Smooth muscle cell (in vitro differentiated cells): Measurements from ENCODE around the gene DAB1. TPM values are rescaled to one million over a fixed set of nuclear protein-coding genes. Genes with fewer than 3 reads are reported as not detected.

ENCODE experiments used
- DNase-seq: peaks from one replicate; lab custom pipeline; 2025; ENCODE audit not compliant: unreplicated experiment; lab: John Stamatoyannopoulos, UW
- H2AFZ ChIP-seq: fragments of 200-600 bp; sonication (generic); 2 replicates; pipeline ENCODE4 v1.6.0; 2016; ENCODE audit warnings: antibody characterized with exemption, low read depth, mild to moderate bottlenecking
- H3F3A ChIP-seq: fragments of 200-600 bp; sonication (generic); 2 replicates; pipeline ENCODE4 v1.6.0; 2017; ENCODE audit warnings: antibody characterized with exemption, low read depth
- H3K27ac ChIP-seq: fragments of 200-600 bp; sonication (generic); 2 replicates; pipeline ENCODE4 v1.5.1; 2016; ENCODE audit warnings: low read depth, mild to moderate bottlenecking
- H3K27me3 ChIP-seq: fragments of 200-600 bp; sonication (generic); 2 replicates; pipeline ENCODE4 v1.6.1; 2016; ENCODE audit warnings: low read depth, mild to moderate bottlenecking
- H3K36me3 ChIP-seq: fragments of 200-600 bp; sonication (generic); 2 replicates; pipeline ENCODE4 v1.5.1; 2016; ENCODE audit warnings: low read depth
- H3K4me1 ChIP-seq: fragments of 200-600 bp; sonication (generic); 2 replicates; pipeline ENCODE4 v1.5.1; 2016; ENCODE audit warnings: low read depth
- H3K4me2 ChIP-seq: fragments of 200-600 bp; sonication (generic); 2 replicates; pipeline ENCODE4 v1.6.0; 2016; ENCODE audit warnings: mild to moderate bottlenecking
- H3K4me3 ChIP-seq: fragments of 200-600 bp; sonication (generic); 2 replicates; pipeline ENCODE4 v1.5.1; 2016; ENCODE audit warnings: mild to moderate bottlenecking
- H3K79me2 ChIP-seq: fragments of 200-600 bp; sonication (generic); 2 replicates; pipeline ENCODE4 v1.6.0; 2016; ENCODE audit warnings: low read depth, mild to moderate bottlenecking
- H3K9ac ChIP-seq: fragments of 200-600 bp; sonication (generic); 2 replicates; pipeline ENCODE4 v1.6.0; 2016; ENCODE audit warnings: low read depth
- H3K9me3 ChIP-seq: fragments of 200-600 bp; sonication (generic); replicated peaks from 2 replicates; pipeline ENCODE4 v1.5.1; 2016; ENCODE audit warnings: low read depth
- H4K20me1 ChIP-seq: fragments of 200-600 bp; sonication (generic); 2 replicates; pipeline ENCODE4 v1.6.0; 2016; ENCODE audit warnings: low read depth
- CTCF ChIP-seq: fragments of 200-600 bp; sonication (generic); IDR thresholded peaks from 2 replicates; pipeline ENCODE4 v1.5.1; 2017; ENCODE audit warnings: borderline replicate concordance, mild to moderate bottlenecking, antibody characterized with exemption; ENCODE audit not compliant: insufficient read depth, poor library complexity, severe bottlenecking
- WGBS: methylation state at CpG from one replicate; pipeline ENCODE4 v1.1.7; 2016; ENCODE audit warnings: low lambda C conversion rate; 5-methylcytosine and 5-hydroxymethylcytosine counted together
- polyA plus RNA-seq: library from polyadenylated mRNA; unstranded; fragments of >200 nt; fragmentation: Nextera tagmentation; extraction: Ambion mirVana; gene quantifications from 2 replicates; pipeline ENCODE4 v1.2.1, GENCODE V29; 2016
- total RNA-seq: library from RNA; depleted of rRNA; stranded (reverse); fragments of >200 nt; gene quantifications from 2 replicates; pipeline ENCODE4 v1.2.3, GENCODE V29; 2014

Gene DAB1
- total and polyA plus RNA-seq, 2 experiments from 2014 or later = 0.22 to 0.30 TPM

DNA sequence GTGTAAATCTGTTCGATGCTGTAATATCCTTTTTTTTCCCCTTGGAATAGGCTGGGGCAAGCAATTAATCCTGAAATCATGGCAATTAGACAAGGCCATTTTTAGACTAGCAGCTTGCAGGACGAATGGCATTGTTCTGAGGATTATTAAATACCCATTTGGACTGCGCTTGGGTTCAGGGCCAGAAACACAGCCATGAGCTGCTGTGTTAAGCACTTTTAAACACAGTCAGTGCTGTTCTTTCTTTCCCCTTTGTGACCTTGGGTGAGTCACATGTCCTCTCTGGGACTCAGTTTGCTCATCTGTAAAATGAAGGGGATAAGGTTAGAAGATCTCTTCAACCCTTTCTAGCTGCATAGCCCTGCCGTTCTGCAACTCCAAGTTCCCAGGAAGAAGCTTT is 399.4 kb downstream of the DAB1 start:
- Histone ChIP-seq H3K36me3 (no peaks in the 10 kb centered on the region), H3K9ac (no peak overlapping the region), H3K27me3 (no peaks in the 10 kb centered on the region), H2AFZ (no peak overlapping the region), H3F3A (no peaks in the 10 kb centered on the region), H4K20me1 (no peaks in the 10 kb centered on the region), H3K4me1 (no peaks in the 10 kb centered on the region), H3K27ac (no peak overlapping the region), H3K79me2 (no peaks in the 10 kb centered on the region), H3K4me3 (no peak overlapping the region), H3K9me3 (no peaks in the 10 kb centered on the region), H3K4me2 (no peak overlapping the region)
- TF ChIP-seq CTCF = no peak
- WGBS = 96% methylated on average over 4 of the region's 4 CpGs
- no peak for DNase-seq

GRCh38 chr1:57020216-57020615 is 403.6 kb downstream of the DAB1 start:
- H3K4me1 ChIP-seq = no peaks in the 10 kb centered on the region
- no peak for DNase-seq
- no peaks in the 10 kb centered on the region for H3F3A ChIP-seq
- no peak for TF ChIP-seq CTCF
- H3K36me3 ChIP-seq = no peaks in the 10 kb centered on the region
- no peak overlapping the region for H3K9ac ChIP-seq
- H3K4me2 ChIP-seq = no peak overlapping the region
- no peaks in the 10 kb centered on the region for H4K20me1 ChIP-seq
- no peaks in the 10 kb centered on the region for H3K9me3 ChIP-seq
- 60% methylated on average over 1 of the region's 1 CpG for WGBS
- no peaks in the 10 kb centered on the region for H3K79me2 ChIP-seq
- no peaks in the 10 kb centered on the region for H3K27me3 ChIP-seq
- no peak overlapping the region for H3K4me3 ChIP-seq
- H3K27ac ChIP-seq = no peak overlapping the region
- H2AFZ ChIP-seq = no peak overlapping the region

DNA sequence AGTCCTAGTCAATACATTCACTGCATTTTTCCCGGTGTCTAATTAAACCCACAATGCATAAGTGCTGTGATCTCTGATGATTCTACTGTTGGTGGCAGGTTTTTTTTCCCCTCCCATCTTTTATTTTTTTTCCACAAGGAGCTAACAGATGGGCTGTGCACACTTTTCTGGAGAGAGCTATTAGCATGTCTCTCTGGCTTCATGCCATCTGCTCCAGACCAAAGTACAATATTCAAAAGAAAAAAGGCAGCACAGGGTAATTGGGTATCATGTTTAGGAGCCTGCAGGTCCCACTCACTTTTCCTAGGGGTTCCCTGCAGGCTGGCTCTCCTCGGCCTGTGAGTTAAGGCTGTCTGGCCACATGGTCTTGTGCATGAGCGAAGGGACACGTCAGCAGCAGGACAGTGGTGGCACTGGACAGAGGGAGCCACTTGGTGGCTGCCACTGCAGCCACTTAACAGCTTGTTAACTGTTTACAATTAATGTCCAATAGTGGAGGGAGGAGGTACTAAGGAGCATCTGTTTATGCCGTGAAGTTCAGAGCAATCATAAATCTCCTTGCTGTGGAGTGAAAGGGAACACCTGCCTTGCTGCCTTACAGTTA is 404.5 kb downstream of the DAB1 start:
- Histone ChIP-seq H2AFZ (no peak overlapping the region), H3K9me3 (no peaks in the 10 kb centered on the region), H3K4me1 (no peaks in the 10 kb centered on the region), H3K27me3 (no peaks in the 10 kb centered on the region), H3F3A (no peaks in the 10 kb centered on the region), H3K36me3 (no peaks in the 10 kb centered on the region), H3K79me2 (no peaks in the 10 kb centered on the region), H4K20me1 (no peaks in the 10 kb centered on the region), H3K9ac (no peak overlapping the region), H3K4me3 (no peak overlapping the region), H3K4me2 (no peak overlapping the region), H3K27ac (no peak overlapping the region)
- TF ChIP-seq CTCF = no peak
- no peak for DNase-seq
- 84% methylated on average over 5 of the region's 5 CpGs for whole genome bisulfite sequencing

GRCh38 chr1:57018119-57018518 is 405.7 kb downstream of the DAB1 start:
- no peaks in the 10 kb centered on the region for H3K79me2 ChIP-seq
- H3K27me3 ChIP-seq = no peaks in the 10 kb centered on the region
- no peak for TF ChIP-seq CTCF
- no peaks in the 10 kb centered on the region for H3K36me3 ChIP-seq
- H3K9ac ChIP-seq = no peak overlapping the region
- no peak overlapping the region for H3K4me3 ChIP-seq
- H2AFZ ChIP-seq = no peak overlapping the region
- no peaks in the 10 kb centered on the region for H4K20me1 ChIP-seq
- H3K9me3 ChIP-seq = no peaks in the 10 kb centered on the region
- 78% methylated on average over 2 of the region's 2 CpGs for whole genome bisulfite sequencing
- no peak overlapping the region for H3K4me2 ChIP-seq
- no peak overlapping the region for H3K27ac ChIP-seq
- no peaks in the 10 kb centered on the region for H3F3A ChIP-seq
- no peaks in the 10 kb centered on the region for H3K4me1 ChIP-seq
- no peak for DNase-seq
